ENCODE data around the gene CX3CL1. TPM values are rescaled to one million over a fixed set of nuclear protein-coding genes. Genes with fewer than 3 reads are reported as not detected.

Gene CX3CL1
- total RNA-seq, 3 donors from 2014 or later, result 6.2 to 164 (median 58.0) TPM

DNA sequence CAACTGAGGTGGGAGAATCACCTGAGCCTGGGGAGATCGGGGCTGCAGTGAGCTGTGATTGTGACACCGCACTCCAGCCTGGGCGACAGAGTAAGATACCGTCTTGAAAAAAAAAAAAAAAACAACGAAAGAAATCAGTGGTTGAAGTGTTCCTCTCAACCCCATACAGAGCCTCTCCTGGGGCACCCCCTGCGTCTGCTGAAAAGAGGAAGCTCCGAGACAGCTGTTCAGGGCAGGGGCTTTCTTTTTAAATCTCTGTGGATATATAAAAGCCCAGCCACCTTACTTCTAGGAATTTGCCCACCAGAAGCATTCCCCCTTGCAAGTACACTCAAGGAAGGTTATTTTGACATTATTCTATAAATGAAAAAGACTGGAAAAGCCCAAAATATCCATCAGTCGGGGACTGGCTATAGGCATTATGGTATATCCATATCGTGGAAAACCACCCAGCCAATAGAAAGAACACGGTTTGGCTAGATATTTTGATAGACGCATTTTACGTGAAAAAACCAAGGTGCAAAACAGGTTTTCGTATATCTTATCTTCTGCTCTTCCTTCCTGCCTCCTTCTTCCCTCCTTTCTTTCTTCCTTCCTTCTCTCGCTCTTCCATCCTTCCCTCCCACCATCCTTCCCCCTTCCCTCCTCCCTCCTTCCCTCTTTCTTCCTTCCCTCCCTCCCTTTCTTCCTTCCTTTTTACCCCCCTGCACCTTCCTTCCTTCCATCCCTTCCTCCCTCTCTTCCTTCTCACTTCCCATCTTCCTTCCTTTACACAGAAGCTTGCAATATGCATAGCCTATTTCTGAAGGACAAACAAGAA is 22.9 kb upstream of the CX3CL1 start:
- H3K4me1 ChIP-seq, result no peaks in the 10 kb centered on the region
- DNase-seq (ENCODE audit: low spot score in 2 of 2), result no peak
- no peaks in the 10 kb centered on the region for H3K27me3 ChIP-seq
- no peak overlapping the region for H3K4me3 ChIP-seq
- no peaks in the 10 kb centered on the region for H3K9me3 ChIP-seq
- no peak overlapping the region for H3K27ac ChIP-seq
- H3K36me3 ChIP-seq, result no peaks in the 10 kb centered on the region
- TF ChIP-seq POLR2AphosphoS5 (IDR thresholded peaks at IDR 0.05), result no peak
- no peak for TF ChIP-seq CTCF (IDR thresholded peaks at IDR 0.05)
- no peak for TF ChIP-seq POLR2A (IDR thresholded peaks at IDR 0.05)
- intact Hi-C loops (cut with DNase I; ENCODE audit: low total_unique reads), result no loop called here

GRCh38 chr16:57352636-57353047 is 19.6 kb upstream of the CX3CL1 start:
- no peaks in the 10 kb centered on the region for H3K9me3 ChIP-seq
- intact Hi-C loops (cut with DNase I; ENCODE audit: low total_unique reads), result no loop called here
- TF ChIP-seq POLR2AphosphoS5 (IDR thresholded peaks at IDR 0.05) (no peak), POLR2A (IDR thresholded peaks at IDR 0.05) (no peak), CTCF (IDR thresholded peaks at IDR 0.05) (no peak)
- H3K27me3 ChIP-seq, result no peaks in the 10 kb centered on the region
- no peak for DNase-seq (ENCODE audit: low spot score in 2 of 2)
- no peaks in the 10 kb centered on the region for H3K36me3 ChIP-seq
- no peak overlapping the region for H3K27ac ChIP-seq
- no peak overlapping the region for H3K4me3 ChIP-seq
- H3K4me1 ChIP-seq, result no peaks in the 10 kb centered on the region

DNA sequence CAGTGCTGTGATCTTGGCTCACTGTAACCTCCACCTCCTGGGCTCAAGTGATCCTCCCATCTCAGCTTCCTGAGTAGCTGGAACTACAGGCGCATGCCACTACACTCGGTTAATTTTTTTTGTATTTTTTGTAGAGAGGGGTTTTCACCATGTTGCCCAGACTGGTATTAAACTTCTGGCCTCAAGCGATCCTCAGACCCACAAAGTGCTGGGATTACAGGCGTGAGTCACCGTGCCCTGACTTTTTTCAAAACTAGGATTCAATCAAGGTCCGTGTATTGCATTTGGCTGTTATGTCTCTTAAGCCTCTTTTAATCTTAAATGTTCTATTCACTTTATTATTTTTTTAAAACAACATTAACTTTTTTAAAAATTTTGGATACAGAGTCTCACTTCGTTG is 18.0 kb upstream of the CX3CL1 start:
- DNase-seq (ENCODE audit: low spot score in 2 of 2), result no peak
- intact Hi-C loops (cut with DNase I; ENCODE audit: low total_unique reads), result no loop called here
- Histone ChIP-seq H3K27me3 (no peaks in the 10 kb centered on the region), H3K36me3 (no peaks in the 10 kb centered on the region), H3K9me3 (no peaks in the 10 kb centered on the region), H3K4me1 (no peaks in the 10 kb centered on the region), H3K27ac (no peak overlapping the region), H3K4me3 (no peak overlapping the region)
- TF ChIP-seq POLR2A (IDR thresholded peaks at IDR 0.05), result no peak
- no peak for TF ChIP-seq POLR2AphosphoS5 (IDR thresholded peaks at IDR 0.05)
- no peak for TF ChIP-seq CTCF (IDR thresholded peaks at IDR 0.05)

GRCh38 chr16:57355898-57356414 is 16.3 kb upstream of the CX3CL1 start:
- TF ChIP-seq CTCF (IDR thresholded peaks at IDR 0.05), result no peak
- no peak for TF ChIP-seq POLR2A (IDR thresholded peaks at IDR 0.05)
- no peak for TF ChIP-seq POLR2AphosphoS5 (IDR thresholded peaks at IDR 0.05)
- Histone ChIP-seq H3K27ac (no peak overlapping the region), H3K4me1 (no peaks in the 10 kb centered on the region), H3K4me3 (no peak overlapping the region), H3K36me3 (no peaks in the 10 kb centered on the region), H3K9me3 (no peaks in the 10 kb centered on the region), H3K27me3 (no peaks in the 10 kb centered on the region)
- DNase-seq (ENCODE audit: low spot score in 2 of 2), result no peak
- intact Hi-C loops (cut with DNase I; ENCODE audit: low total_unique reads), result no loop called here

DNA sequence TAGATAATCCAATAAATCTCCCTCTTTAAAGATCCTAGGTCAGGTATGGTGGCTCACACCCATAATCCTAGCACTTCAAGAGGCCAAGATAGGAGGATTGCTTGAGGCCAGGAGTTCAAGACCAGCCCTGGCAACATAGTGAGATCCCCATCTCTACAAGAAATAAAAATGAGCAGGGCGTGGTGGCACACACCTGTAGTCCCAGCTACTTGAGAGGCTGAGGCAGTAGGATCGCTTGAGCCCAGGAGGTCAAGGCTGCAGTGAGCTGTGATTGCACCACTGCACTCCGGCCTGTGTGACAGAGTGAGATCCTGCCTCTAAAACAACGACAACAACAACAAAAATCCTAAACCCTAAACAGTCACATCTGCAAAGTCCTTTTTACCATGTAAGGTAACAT is 15.7 kb upstream of the CX3CL1 start:
- intact Hi-C loops (cut with DNase I; ENCODE audit: low total_unique reads), result no loop called here
- Histone ChIP-seq H3K4me1 (no peaks in the 10 kb centered on the region), H3K4me3 (no peak overlapping the region), H3K27me3 (no peaks in the 10 kb centered on the region), H3K27ac (no peak overlapping the region), H3K9me3 (no peaks in the 10 kb centered on the region), H3K36me3 (no peaks in the 10 kb centered on the region)
- TF ChIP-seq CTCF (IDR thresholded peaks at IDR 0.05), result no peak
- no peak for TF ChIP-seq POLR2AphosphoS5 (IDR thresholded peaks at IDR 0.05)
- TF ChIP-seq POLR2A (IDR thresholded peaks at IDR 0.05), result no peak
- no peak for DNase-seq (ENCODE audit: low spot score in 2 of 2)

Measured in breast epithelium (tissue), 4 donors.